NCI-H226 (cell line): ENCODE measurements around the gene BLMH.
"Not testable (repeated sequence)": the region's sequence is repeated elsewhere in the genome, so short reads cannot be mapped to it uniquely, and the experiment has no call there.

Experiments
- DNase-seq: peaks from one replicate; pipeline ENCODE4 v3.0.0-alpha.2; 2015

BLMH gene

DNA sequence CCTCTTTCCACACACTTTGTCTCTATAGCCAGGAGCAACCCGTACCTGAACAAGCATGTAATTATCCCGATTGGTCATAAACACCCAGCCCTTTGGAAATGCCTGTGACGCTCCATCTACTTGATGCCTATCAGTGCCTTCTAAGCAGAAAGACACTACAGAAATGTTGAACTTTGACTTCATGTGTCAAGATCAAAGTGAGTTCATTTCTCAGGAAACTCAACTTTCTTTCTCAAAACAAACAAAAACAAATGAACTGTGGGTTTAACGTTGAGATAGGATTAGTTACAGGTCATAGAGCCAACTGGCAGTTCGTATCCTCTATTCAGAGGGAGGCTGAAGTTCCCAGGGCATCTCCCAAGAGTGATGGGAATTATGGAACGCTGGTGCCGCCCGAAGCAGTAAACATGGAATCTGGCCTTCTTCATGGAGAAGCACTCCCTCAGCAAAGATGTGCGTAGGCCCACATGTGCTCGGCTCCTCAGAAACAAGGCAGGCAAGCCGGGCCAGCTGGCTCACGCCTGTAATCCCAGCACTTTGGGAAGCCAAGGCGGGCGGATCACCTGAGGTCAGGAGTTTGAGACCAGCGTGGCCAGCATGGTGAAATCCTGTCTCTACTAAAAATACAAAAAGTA is 65.7 kb downstream of the BLMH start:
- DNase-seq = no peak

DNA sequence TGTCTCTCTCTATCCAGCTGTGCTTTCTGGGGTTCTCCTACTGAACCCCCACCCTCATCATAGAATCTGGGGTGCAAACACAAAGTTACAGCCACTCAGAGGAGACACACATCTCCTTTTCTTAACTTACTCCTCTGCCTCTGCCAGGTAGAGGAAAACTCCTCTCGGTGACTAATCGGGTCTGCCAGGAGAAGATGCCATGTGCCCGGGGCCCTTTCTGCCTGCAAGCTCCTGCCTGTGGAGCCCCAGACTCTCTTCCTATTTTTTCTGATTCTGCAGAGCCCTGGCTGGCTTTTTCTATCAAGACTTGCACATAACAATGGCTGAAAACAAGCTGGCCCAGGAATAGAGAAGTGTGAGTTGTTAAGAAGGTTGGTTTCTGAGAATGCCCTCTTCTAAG is 66.6 kb downstream of the BLMH start:
- DNase-seq = no peak

DNA sequence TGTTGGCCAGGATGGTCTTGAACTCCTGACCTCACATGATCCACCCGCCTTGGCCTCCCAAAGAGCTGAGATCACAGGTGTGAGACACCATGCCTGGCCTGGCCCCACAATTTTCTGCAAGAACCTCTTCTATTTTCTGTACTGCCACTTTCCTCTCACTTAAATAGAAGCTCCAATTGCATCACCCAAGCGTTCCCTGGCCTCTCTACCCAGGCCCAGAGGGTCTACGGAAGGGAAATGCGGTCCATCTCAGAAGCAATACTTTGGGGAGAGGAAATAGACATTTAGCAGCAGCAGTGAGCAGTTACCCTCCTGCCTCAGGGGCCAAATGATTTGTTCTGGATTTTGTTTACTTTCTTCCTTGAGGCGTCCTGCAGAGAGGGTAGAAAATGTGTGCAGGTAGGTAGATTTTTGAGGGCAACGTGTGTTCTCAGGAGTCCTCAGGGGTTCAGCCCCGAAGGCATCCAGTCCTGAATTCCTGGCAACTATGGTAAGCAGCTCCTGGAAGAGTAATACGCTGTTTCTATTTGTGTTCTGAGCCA is 67.3 kb downstream of the BLMH start:
- DNase-seq = no peak

DNA sequence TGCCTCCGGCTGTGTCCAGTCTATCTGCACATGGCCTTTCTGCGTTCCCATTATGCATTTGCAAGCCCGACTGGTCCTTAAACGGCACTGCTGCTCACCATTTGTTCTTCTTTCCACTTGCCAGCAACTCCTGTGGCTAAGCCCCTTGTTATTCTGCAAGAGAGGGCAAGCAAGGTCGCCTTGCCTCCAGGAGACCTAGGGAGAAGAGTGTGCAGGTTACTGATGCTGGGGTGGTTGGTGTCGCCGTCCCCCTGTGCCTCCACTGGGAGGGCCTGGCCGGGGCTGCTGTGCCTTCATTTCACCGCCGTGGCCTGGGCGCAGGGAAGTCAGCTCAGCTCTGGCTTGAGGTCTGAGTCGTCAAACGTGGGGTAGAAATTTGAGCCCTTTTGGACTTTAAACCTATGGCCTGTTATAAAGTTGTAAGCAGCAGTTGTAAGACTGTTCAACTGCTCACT is 69.0 kb downstream of the BLMH start:
- DNase-seq = no peak

DNA sequence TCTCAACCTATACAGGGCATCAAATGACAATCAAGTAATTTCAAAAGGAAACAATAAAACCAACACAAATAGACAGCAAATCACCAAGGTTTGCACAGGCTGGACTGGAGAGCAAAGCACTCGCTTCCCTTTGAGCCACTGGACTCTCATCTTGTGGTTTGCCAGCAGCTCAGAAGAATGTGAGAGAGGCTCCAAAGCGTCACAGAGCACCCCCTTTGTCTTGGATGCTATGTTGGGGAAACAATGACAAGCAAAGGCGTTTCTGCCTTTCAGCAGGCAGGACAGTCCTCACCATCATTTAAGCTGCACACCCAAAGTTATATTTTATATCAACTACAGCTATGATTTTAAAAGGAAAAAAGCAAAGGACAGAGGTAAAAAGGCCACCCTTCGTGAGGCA is 69.5 kb downstream of the BLMH start:
- DNase-seq = no peak

DNA sequence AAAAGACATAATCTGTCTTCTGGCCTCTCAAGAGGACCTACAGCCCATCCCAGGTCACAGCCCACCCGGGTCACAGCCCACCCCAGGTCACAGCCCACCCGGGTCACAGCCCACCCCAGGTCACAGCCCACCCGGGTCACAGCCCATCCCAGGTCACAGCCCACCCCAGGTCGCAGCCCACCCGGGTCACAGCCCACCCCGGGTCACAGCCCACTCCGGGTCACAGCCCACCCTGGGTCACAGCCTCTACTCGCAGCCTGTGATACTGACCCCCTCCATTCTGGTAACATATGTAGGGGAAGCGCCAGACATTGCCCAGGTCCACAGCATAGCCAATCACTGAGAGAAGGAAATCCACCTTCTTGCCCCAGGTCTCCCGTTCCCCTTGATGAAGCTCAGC is 70.4 kb downstream of the BLMH start:
- DNase-seq = no peak

DNA sequence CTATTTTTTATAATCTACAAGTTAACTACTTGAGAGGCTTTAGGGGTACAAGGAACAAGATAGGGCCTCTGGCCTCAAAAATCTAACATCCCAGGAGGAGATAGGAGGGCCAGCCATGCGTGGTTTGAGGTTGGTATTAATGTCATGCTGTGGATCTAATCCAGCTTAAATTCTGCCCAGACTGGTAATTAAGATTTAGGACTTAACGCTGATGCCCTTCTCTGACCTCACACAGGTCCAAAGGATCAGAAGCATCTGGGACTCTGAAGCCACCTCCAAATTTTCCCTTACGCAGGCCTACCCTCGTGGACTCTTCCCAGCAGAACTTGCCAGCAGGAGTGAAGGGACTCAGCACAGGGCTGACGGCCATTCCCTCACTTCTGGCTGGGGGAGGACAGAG is 71.3 kb downstream of the BLMH start:
- DNase-seq = no peak

DNA sequence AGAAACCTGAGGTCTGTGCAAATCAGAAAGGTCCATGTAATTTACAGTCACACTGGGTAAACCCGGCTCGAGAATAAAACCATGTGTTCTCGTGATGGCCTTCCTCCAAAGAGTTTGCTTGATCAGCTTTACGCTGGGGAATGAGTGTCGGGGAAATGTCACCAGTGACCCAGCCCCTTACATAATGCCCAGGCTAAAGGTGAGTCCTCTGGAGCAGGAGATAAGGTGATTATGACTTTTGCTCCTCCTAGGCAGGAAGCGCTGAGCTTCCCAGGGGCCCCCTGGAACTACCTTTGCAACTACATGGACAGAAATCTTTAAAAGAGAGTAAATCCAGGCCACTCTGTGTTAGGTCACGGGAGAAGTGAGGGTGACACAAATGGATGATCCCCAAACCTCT is 71.9 kb downstream of the BLMH start:
- DNase-seq = no peak

DNA sequence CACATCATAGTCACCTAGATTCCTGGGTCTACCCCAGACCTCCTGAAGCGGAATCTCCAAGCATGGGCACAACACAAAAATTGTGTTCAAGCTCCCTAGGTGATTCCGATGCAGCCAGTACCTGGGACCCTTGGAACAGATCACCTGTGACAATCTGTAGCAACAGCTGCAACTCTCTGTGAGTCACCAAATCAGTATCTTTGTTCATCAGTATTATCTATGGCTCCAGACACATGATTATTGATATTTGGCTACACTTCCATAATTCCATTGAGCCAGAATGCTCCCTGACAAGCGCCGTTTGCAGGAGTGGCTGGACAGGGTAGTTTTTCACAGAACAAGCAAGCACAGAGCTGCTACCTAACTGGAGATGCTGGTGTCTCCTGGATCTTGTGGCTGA is 72.4 kb downstream of the BLMH start:
- no peak for DNase-seq

DNA sequence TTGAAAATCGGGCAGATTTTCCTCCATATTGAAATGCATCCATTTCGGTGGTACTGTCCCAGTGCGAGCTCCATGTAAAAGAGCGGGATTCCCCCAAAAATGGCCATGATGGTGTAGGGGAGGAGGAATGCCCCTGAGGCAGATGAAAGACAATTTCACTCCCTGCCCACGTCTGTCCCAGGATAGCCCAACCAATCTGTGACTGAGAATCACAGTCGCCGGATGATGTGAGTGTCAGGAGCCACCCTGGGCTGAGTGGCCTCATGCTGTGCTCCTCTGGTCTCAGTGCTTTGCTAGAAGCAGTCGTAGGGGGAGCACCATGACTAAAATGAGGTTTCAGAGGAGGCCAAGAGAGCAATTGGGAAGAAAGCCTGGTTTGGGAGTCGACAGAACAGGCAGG is 72.9 kb downstream of the BLMH start:
- DNase-seq = no peak

DNA sequence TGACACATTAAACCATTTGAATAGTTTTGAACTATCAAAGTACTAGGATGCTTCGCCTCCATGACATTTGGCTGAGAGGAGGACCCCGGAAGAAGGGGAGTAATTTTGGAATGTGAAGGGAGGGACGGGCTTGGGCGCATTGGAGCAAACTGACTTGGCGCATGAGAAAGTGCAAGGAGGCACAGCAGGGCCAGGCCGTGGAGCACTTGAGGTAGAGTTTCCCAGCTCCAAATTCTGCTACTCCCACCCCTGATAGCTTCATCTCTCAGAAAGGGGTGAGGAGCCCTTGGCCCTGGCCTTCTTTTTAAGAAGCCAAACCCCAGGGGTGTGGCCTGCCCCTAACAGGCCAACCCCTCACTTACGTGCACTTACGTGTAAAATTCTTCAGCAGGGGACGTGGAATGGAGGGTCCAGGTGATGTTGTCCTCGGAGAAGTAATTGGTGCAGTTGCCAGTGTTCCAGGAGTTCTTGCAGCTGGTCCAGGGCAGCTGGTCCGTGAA is 73.9 kb downstream of the BLMH start:
- DNase-seq = no peak

DNA sequence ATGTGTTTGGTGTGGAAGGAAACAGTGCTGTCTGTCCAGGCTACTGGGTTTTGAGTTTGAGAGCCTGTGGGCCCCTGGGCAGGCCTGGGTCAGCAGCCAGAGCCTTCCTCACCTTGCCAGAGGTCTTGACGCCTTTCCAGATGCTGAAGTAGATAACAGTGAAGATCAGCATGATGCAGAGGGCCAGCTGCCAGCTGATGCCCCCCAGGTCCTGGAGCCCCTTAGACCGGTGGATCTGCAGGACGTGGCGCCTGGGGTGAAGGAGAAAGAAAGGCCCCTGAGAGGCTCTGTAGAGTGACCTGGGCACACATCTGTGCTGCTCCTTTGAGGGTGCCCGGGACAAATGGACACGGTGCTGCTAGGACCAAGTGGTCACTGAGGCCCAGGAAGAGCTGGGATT is 74.7 kb downstream of the BLMH start:
- no peak for DNase-seq

DNA sequence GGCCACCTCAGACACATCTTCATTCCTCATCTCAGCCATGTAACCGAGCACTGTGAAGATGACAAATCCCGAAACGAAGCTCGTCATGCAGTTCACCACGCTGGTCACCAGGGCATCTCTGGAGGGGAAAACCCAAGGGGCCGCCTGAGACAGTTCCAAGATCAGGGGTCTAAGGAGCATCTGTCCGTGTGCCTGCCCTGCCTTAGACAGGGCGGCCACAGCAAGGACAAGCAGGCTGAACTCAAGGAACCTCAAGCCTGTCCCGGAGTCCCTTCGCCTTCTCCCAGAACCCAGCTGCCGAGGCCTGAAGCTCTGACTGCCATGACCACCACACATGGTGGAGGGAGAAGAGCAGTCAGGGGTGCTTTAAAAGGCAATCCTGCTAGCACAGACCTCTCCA is 79.0 kb downstream of the BLMH start:
- DNase-seq = no peak

DNA sequence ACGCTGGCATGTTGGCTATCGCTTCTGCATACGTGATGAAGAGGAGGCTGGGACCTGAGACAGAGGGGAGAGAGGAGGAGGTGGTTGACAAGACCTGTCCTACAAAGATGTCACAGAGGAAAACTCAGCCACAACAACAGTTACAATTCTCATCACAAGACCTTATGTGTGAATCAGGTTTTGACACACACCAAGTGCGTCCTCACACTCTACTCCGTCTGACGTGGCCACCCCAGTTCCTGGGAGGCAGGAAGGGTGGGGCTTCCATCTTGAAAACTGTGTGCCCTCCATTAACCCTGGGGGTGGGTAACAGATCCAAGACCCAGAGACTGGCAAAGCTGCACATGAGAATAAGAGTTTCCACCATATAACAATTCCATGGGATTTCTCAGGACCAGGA is 80.4 kb downstream of the BLMH start:
- no peak for DNase-seq

DNA sequence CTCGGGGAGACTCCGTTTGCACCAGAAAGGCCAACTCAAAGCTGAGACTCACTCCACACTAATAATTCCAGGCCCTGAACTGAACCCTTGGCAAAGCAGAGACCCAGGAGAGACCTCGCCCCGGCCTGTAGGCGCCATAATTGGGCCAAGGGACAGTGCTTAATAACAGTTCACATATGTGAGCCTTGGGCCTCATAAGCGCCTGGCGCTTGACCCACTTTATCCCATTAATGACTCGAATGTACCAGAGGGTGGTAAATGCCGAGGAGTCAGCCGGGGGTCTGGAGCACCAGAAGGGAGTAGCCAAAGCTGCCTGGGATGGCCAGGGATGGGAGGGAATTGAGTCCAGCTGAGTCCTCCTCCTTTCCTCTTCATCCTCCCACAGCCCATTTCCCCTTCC is 80.8 kb downstream of the BLMH start:
- DNase-seq = no peak

DNA sequence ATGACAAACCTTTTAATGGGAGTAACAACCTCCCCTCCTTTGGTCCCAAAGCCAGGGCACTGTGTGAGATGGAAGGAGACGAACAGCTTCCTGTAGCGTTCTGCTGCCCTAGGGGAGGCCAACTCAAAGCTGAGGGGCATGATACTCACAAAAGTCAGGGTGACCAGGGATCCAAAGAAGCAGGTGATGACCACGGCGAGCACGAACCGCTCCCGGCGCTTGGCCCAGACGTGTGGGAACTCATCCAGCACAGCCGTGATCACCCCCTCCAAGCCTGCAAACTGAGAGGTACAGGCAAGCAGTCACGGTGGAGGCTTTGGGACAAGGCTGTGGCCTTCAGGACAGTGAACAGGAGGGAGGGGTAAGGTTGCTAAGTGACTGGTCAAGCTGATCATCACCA is 81.4 kb downstream of the BLMH start:
- no peak for DNase-seq

DNA sequence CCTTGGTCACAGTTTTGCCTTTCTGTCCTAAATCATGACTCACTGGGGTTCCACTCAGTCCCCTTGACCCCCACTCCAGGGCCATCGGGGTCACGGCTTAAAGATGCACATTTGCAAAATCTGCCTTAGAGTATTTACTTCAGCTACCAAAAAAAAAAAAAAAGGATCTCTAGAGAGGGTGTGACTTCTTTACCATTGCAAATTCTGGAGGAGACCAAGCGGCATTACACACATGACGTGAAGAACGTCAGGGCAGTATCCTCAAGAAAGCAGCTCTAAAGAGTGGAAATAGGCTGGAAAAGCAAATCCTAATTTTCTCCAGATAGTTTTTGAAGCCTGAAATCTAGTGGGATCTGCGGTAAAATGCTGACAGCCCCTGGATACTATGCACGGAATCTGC is 81.8 kb downstream of the BLMH start:
- DNase-seq = no peak

DNA sequence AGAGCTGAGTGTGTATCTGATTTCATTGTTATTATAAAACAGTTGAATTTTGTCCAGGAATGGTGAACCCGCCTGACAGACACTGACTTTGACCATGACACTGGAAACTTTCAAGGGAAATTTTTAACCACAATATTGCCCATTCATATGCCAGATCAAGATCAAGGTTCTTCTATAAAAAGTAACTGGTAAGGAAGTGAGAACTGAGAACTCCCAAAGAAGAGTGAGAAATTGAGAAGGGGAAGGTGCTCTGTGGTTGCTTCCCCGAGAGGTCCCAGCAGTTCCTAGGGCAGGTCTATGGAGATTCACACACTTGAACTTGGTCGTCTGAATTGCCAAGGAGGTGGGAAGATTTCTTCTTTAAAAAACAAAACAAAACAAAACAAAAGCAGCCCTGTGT is 83.5 kb downstream of the BLMH start:
- no peak for DNase-seq

DNA sequence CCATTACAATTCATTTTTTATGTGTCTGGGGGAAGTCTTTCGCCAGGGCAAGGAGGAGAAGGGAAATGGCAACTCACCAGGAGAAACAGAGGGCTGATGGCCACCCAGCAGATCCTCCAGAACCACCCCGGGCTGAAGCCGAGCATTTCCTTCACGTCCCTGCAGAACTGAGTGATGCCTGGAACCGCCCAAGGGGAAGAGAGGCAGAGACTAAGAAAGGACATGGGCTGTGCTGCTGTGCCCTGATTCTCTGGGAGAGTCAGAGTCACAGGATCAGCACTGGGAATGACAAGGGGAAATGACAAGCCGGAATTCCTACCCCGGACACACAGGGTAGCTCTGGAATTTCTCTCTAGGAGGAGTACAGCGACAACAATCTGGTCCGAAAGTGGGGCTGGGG is 84.1 kb downstream of the BLMH start:
- no peak for DNase-seq

DNA sequence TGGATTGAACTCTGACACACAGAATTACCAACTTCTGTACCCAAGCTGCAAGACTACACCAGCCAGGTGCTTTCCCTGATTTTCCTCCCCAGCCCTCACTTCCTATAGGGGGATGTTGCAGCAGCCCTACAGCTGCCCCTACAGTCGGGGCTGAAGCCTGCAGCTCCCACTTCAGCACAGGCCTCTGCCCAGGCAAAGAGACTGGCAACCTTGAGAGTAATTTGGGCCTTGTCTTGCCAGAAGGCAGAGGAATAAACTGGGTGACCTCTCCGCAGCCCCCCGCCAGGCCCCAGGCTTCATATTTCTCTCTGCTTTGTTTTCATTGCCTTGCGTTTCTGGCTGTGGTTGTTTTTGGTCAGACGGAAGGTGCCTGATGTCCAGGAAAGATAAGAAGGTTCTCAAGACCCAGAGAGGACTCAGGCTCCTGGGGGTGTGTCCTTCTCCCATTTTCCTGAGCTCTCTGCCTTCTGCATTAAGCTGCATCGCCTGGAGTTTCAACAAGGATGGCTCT is 88.2 kb downstream of the BLMH start:
- DNase-seq = no peak

DNA sequence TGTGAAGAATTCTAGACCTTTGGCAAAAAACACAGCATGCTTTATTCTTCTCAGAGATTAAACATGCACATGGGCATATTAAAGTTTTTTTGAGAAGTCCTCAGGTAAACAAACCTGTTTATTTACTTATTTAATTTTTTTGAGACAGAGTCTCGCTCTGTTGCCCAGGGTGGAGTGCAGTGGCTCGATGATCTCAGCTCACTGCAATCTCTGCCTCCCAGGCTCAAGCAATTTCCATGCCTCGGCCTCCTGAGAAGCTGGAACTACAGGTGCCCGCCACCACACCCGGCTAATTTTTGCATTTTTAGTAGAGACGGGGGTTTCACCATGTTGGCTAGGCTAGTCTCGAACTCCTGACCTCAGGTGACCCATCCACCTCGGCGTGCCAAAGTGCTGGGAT is 91.1 kb downstream of the BLMH start:
- DNase-seq = not testable (repeated sequence)

DNA sequence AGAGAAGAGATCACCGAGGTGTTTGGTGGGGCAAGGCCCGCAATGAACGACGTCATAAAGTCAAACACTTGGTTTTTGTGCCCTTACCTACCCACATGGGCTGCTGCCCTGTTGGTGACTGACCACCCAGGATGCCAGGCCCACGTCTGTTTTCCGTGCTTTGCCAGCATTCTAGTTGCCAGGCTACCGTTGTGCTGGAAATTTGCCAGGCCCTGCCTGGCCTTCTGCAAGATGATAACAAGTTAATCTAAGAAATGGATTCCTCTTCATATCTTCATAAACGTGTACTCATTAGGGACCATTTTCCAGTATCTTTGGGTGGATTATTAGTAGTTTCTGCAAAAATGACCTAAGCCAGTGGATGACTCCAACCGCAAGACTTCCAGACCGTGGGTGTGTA is 91.6 kb downstream of the BLMH start:
- no peak for DNase-seq

DNA sequence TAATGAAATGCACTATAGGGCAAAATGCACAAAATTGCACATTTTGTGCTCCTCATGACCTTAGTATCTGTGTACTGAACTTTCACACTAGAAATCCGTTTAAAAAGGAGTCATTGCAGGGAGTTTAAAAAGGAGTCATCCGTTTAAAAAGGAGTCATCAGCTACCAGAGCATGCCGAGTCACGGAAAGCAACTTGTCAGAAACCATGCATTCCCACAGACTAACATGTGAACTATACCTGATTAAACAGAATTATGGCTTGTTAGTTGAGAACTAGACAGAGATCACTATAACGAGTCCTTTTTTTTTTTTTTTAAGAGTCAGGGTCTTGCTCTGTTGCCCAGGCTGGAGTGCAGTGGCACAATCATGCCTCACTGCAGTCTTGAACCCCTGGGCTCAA is 92.1 kb downstream of the BLMH start:
- DNase-seq = no peak
